Smooth muscle cell (in vitro differentiated cells): ENCODE measurements around the gene ITGB5. TPM values are rescaled to one million over a fixed set of nuclear protein-coding genes. Genes with fewer than 3 reads are reported as not detected.
"Not testable (repeated sequence)": the region's sequence is repeated elsewhere in the genome, so short reads cannot be mapped to it uniquely, and the experiment has no call there.

ENCODE experiments used
- DNase-seq: peaks from one replicate; lab custom pipeline; 2025; ENCODE audit not compliant: unreplicated experiment; lab: John Stamatoyannopoulos, UW
- H2AFZ ChIP-seq: fragments of 200-600 bp; sonication (generic); 2 replicates; pipeline ENCODE4 v1.6.0; 2016; ENCODE audit warnings: antibody characterized with exemption, low read depth, mild to moderate bottlenecking
- H3F3A ChIP-seq: fragments of 200-600 bp; sonication (generic); 2 replicates; pipeline ENCODE4 v1.6.0; 2017; ENCODE audit warnings: antibody characterized with exemption, low read depth
- H3K27ac ChIP-seq: fragments of 200-600 bp; sonication (generic); 2 replicates; pipeline ENCODE4 v1.5.1; 2016; ENCODE audit warnings: low read depth, mild to moderate bottlenecking
- H3K27me3 ChIP-seq: fragments of 200-600 bp; sonication (generic); 2 replicates; pipeline ENCODE4 v1.6.1; 2016; ENCODE audit warnings: low read depth, mild to moderate bottlenecking
- H3K36me3 ChIP-seq: fragments of 200-600 bp; sonication (generic); 2 replicates; pipeline ENCODE4 v1.5.1; 2016; ENCODE audit warnings: low read depth
- H3K4me1 ChIP-seq: fragments of 200-600 bp; sonication (generic); 2 replicates; pipeline ENCODE4 v1.5.1; 2016; ENCODE audit warnings: low read depth
- H3K4me2 ChIP-seq: fragments of 200-600 bp; sonication (generic); 2 replicates; pipeline ENCODE4 v1.6.0; 2016; ENCODE audit warnings: mild to moderate bottlenecking
- H3K4me3 ChIP-seq: fragments of 200-600 bp; sonication (generic); 2 replicates; pipeline ENCODE4 v1.5.1; 2016; ENCODE audit warnings: mild to moderate bottlenecking
- H3K79me2 ChIP-seq: fragments of 200-600 bp; sonication (generic); 2 replicates; pipeline ENCODE4 v1.6.0; 2016; ENCODE audit warnings: low read depth, mild to moderate bottlenecking
- H3K9ac ChIP-seq: fragments of 200-600 bp; sonication (generic); 2 replicates; pipeline ENCODE4 v1.6.0; 2016; ENCODE audit warnings: low read depth
- H3K9me3 ChIP-seq: fragments of 200-600 bp; sonication (generic); replicated peaks from 2 replicates; pipeline ENCODE4 v1.5.1; 2016; ENCODE audit warnings: low read depth
- H4K20me1 ChIP-seq: fragments of 200-600 bp; sonication (generic); 2 replicates; pipeline ENCODE4 v1.6.0; 2016; ENCODE audit warnings: low read depth
- WGBS: methylation state at CpG from one replicate; pipeline ENCODE4 v1.1.7; 2016; ENCODE audit warnings: low lambda C conversion rate; 5-methylcytosine and 5-hydroxymethylcytosine counted together
- polyA plus RNA-seq: library from polyadenylated mRNA; unstranded; fragments of >200 nt; fragmentation: Nextera tagmentation; extraction: Ambion mirVana; gene quantifications from 2 replicates; pipeline ENCODE4 v1.2.1, GENCODE V29; 2016
- total RNA-seq: library from RNA; depleted of rRNA; stranded (reverse); fragments of >200 nt; gene quantifications from 2 replicates; pipeline ENCODE4 v1.2.3, GENCODE V29; 2014
- TF ChIP-seq, protein P1 (sequence below): fragments of 200-600 bp; sonication (generic); IDR thresholded peaks from 2 replicates; pipeline ENCODE4 v1.5.1; 2017; ENCODE audit warnings: borderline replicate concordance, mild to moderate bottlenecking, antibody characterized with exemption; ENCODE audit not compliant: insufficient read depth, poor library complexity, severe bottlenecking

Gene ITGB5
- total and polyA plus RNA-seq, 2 experiments from 2014 or later = 343 to 403 TPM

DNA sequence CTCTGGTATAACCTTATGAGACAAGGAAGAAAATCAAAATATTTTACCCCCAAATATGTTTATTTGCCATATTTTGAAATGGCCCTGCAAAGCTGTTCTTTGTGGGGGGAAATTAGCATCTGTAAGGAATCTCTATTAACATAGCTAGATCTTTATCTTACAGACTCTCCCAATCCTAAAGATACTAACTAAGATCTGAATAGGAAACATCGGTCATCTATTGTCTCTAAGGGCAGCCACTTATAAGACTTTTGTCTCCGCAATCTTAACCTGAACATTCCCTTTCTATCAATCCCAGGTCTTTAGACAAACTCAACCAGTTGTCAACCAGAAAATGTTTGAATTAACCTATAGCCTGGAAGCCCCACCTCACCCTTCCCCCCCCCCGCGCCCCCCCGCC, 135.7 kb downstream of the ITGB5 start:
- 78% methylated on average over 5 of the region's 5 CpGs for WGBS
- H3K4me1 ChIP-seq = no peaks in the 10 kb centered on the region
- no peaks in the 10 kb centered on the region for H3F3A ChIP-seq

GRCh38 chr3:124749877-124750276, 137.3 kb downstream of the ITGB5 start:
- not testable (repeated sequence) for H3K4me1 ChIP-seq, H3K9ac ChIP-seq, H4K20me1 ChIP-seq, H3K79me2 ChIP-seq, H3K36me3 ChIP-seq, H3K4me2 ChIP-seq, DNase-seq, H3K9me3 ChIP-seq, H3K27ac ChIP-seq, H3K27me3 ChIP-seq, H3K4me3 ChIP-seq, H2AFZ ChIP-seq, H3F3A ChIP-seq
- 98% methylated on average over 10 of the region's 27 CpGs for WGBS

More for the DNA sequence above, 135.7 kb downstream of the ITGB5 start:
- Histone ChIP-seq H3K9ac (no peak overlapping the region), H3K4me2 (no peak overlapping the region), H3K9me3 (no peaks in the 10 kb centered on the region), H3K79me2 (no peaks in the 10 kb centered on the region), H3K36me3 (no peaks in the 10 kb centered on the region), H2AFZ (no peak overlapping the region), H3K27me3 (no peaks in the 10 kb centered on the region), H4K20me1 (no peaks in the 10 kb centered on the region), H3K27ac (no peak overlapping the region), H3K4me3 (no peak overlapping the region)
- DNase-seq = no peak
- TF ChIP-seq, protein P1, sequence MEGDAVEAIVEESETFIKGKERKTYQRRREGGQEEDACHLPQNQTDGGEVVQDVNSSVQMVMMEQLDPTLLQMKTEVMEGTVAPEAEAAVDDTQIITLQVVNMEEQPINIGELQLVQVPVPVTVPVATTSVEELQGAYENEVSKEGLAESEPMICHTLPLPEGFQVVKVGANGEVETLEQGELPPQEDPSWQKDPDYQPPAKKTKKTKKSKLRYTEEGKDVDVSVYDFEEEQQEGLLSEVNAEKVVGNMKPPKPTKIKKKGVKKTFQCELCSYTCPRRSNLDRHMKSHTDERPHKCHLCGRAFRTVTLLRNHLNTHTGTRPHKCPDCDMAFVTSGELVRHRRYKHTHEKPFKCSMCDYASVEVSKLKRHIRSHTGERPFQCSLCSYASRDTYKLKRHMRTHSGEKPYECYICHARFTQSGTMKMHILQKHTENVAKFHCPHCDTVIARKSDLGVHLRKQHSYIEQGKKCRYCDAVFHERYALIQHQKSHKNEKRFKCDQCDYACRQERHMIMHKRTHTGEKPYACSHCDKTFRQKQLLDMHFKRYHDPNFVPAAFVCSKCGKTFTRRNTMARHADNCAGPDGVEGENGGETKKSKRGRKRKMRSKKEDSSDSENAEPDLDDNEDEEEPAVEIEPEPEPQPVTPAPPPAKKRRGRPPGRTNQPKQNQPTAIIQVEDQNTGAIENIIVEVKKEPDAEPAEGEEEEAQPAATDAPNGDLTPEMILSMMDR = no peak

DNA sequence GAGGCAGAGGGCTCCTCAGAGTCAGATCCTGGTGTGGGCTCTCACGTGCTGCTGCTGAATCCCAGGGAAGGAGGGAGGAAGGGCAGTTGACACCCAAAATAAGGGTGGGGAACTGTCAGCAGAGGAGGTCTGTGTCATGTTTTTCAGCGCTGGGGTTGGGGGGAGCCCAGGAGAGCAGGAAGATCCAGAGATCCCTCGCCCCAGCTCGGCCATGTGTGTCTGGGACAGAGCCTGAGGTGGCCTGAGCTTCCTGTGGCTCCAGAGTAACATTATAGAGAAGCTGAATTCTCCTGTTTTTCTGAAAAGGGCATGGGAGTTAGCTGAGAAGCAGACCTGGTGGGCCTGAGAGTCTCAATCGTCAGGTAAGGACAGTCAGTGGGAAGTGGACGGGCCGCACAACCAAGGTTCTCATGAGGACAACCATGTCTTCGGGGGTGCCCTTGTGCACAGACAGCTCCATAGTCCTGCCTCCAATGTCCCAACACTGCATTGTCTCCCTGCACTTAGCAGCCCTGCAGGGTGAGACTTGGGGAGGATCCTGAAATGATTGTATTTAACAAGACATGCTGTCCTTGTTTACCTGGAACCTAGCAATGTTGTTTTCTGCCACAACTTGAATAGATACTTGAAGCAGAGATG, 138.5 kb downstream of the ITGB5 start:
- TF ChIP-seq, protein P1 = no peak

DNA sequence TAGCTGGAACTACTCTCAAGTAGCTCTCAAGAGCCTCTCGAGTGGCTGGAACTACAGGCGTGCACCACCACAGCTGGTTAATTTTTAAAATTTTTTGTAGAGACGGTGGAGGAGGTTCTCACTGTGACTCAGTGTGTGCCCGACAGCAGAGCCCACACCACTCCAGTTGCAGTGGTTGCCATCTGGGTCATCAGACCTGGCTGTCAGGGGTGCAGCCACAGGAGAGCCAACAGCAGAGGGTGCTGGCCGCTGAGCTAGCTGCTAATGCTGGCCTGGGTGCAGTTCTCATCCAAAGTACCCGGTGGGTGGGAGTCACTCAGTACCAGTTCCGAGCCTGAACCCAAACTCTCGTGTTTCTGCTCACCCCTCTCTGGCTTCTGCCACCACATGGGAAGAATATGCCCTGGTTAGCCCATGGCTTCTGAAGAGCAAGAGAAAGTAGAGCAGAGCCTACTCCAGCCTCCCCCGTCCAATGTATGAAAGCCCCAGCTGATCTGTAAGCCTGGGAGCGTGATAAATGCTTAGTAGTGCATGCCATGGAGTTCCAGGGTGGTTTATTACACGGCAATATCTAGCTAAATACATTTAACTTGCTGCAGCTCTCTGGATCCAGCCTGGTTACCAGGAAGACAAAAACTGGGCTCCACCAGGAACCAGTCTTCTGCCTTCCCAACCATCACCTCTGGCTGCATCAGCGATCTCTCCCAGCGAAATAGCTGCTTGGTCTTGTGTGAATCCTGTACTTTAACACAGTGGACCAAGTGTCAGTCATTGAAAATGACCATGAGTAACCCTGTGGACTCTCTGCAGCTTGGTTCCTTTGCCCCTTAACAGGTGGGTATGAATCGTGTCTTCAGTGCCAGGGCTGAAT, 139.8 kb downstream of the ITGB5 start:
- Histone ChIP-seq H3K36me3 (peaks cover 3% of the 10 kb centered on the region), H3K27me3 (no peaks in the 10 kb centered on the region), H3K27ac (no peak overlapping the region), H3F3A (no peaks in the 10 kb centered on the region), H3K79me2 (no peaks in the 10 kb centered on the region), H3K9ac (no peak overlapping the region), H4K20me1 (no peaks in the 10 kb centered on the region), H3K4me2 (no peak overlapping the region), H3K9me3 (no peaks in the 10 kb centered on the region), H2AFZ (no peak overlapping the region), H3K4me3 (no peak overlapping the region), H3K4me1 (no peaks in the 10 kb centered on the region)
- TF ChIP-seq, protein P1 = no peak
- WGBS = 97% methylated on average over 14 of the region's 14 CpGs
- DNase-seq = no peak

More for the DNA sequence above, 138.5 kb downstream of the ITGB5 start:
- H3F3A ChIP-seq = no peaks in the 10 kb centered on the region
- no peak overlapping the region for H2AFZ ChIP-seq
- no peak overlapping the region for H3K4me3 ChIP-seq
- DNase-seq = no peak
- H3K36me3 ChIP-seq = no peaks in the 10 kb centered on the region
- no peaks in the 10 kb centered on the region for H4K20me1 ChIP-seq
- no peaks in the 10 kb centered on the region for H3K9me3 ChIP-seq
- no peak overlapping the region for H3K9ac ChIP-seq
- H3K4me1 ChIP-seq = no peaks in the 10 kb centered on the region
- no peak overlapping the region for H3K27ac ChIP-seq
- no peak overlapping the region for H3K4me2 ChIP-seq
- 92% methylated on average over 8 of the region's 8 CpGs for WGBS
- no peaks in the 10 kb centered on the region for H3K79me2 ChIP-seq
- H3K27me3 ChIP-seq = no peaks in the 10 kb centered on the region
